GM18502 (cell line): ENCODE data around the gene G3BP1.
"Not testable (repeated sequence)": the region's sequence is repeated elsewhere in the genome, so short reads cannot be mapped to it uniquely, and the experiment has no call there.

ENCODE experiments used
- ATAC-seq: cut with Tn5 transposase; IDR thresholded peaks from one replicate; pipeline ENCODE4 v1.9.1; 2021; ENCODE audit warnings: mild to moderate bottlenecking; ENCODE audit not compliant: unreplicated experiment, poor library complexity

Gene G3BP1

GRCh38 chr5:151847871-151848270 is 76.1 kb downstream of the G3BP1 start:
- no peak for ATAC-seq

DNA sequence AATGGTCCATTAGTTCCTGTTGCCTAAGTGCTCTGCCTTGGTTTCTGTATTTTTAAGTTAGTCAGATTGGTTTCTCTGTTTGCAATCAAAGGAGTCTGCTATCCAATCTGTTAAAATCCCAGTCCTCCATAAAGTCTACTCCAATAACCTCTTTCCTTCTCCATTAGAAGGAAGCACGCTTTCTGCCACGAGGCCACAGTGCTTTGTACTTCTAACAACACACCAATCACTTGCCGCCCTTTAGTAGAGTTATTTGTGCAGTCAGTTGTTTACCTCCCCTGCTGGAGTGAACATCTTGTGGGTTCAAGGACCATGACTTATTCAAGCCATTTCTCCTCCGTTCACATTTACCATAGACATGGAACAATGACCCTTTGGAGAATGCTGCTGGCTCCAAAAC is 83.9 kb downstream of the G3BP1 start:
- ATAC-seq, result no peak

DNA sequence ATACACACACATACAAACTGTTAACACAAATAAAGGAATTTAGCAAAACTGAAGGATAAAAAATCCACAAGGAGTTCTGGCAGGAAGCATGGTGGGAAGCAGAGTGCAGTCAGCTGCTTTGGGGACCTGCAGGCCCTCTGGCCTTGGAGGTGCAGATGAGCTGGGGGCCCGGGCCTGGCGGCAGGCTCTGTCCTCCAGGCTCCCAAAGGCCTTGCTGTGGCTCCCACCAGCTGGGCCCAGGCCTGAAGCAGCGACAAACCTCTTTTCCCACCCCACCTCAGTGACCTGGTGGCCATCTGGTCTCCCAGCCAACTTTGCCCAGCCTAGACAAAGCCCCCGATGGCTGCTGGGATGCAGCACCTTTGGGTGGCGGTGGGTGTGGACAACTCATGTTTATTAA is 85.1 kb downstream of the G3BP1 start:
- ATAC-seq, result no peak

DNA sequence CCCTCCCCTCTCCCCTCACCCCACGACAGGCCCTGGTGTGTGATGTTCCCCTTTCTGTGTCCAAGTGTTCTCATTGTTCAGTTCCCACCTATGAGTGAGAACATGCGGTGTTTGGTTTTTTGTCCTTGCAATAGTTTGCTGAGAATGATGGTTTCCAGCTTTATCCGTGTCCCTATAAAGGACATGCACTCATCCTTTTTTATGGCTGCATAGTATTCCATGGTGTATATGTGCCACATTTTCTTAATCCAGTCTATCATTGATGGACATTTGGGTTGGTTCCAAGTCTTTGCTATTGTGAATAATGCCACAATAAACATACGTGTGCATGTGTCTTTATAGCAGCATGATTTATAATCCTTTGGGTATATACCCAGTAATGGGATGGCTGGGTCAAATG is 89.1 kb downstream of the G3BP1 start:
- ATAC-seq, result not testable (repeated sequence)
